HCT116 (cell line): ENCODE data around the gene IL17C. TPM values are rescaled to one million over a fixed set of nuclear protein-coding genes. Genes with fewer than 3 reads are reported as not detected.

Experiments
- ATAC-seq: fragments of 200-7000 bp; cut with Tn5 transposase; 2 replicates; pipeline ENCODE4 v1.9.1; 2020; ENCODE audit warnings: mild to moderate bottlenecking, moderate library complexity
- BruUV-seq: library from RNA; stranded (reverse); fragments of 400-500 nt; replicated peaks from 2 replicates; lab custom pipeline; 2021; lab: Mats Ljungman, UMichigan
- CTCF ChIA-PET: fragments of 300-600 bp; sonication (Branson Sonifier 250); formaldehyde crosslinking; loops from one replicate; lab custom pipeline; 2021; ENCODE audit warnings: antibody characterized with exemption; lab: Charles Lee
- POLR2A ChIA-PET: fragments of 300-600, 350-600 bp; sonication (Branson Sonifier 250); formaldehyde crosslinking; loops from one replicate; lab custom pipeline; 2021; ENCODE audit warnings: antibody characterized with exemption; lab: Charles Lee
- RAD21 ChIA-PET, 2 experiments: fragments of 300-600 bp; sonication (Branson Sonifier 250); formaldehyde crosslinking; loops; one replicate each; lab custom pipeline; 2023; ENCODE audit warnings: low total read pairs in 2 of 2; ENCODE audit not compliant: uncharacterized antibody in 2 of 2, unreplicated experiment in 2 of 2, low non-redundant PET in 1 of 2; lab: Charles Lee
- DNase-seq: peaks from one replicate; pipeline ENCODE4 v3.0.0-alpha.2; 2010; ENCODE audit warnings: low read depth, low spot score
- H2AFZ ChIP-seq: fragments of 200-600 bp; shearing (Covaris generic), sonication (generic); 2 replicates; pipeline ENCODE4 v1.6.1; 2017; ENCODE audit warnings: low read depth, mixed run types, mixed read lengths, antibody characterized with exemption, low read length; ENCODE audit not compliant: poor library complexity, severe bottlenecking
- H3K27ac ChIP-seq: 2 replicates; pipeline ENCODE4 v1.5.1; 2012; ENCODE audit warnings: low read depth, low read length
- H3K27me3 ChIP-seq: fragments of 200-600 bp; sonication (generic); 2 replicates; pipeline ENCODE4 v1.6.1; 2016; ENCODE audit warnings: mixed run types, low read length, mixed read lengths; ENCODE audit not compliant: insufficient read depth
- H3K36me3 ChIP-seq, 2 experiments: fragments of 200-500 bp in 1 of 2; fragments of 200-600 bp in 1 of 2; sonication (Bioruptor generic) in 1 of 2; sonication (generic) in 1 of 2; 2 replicates each; pipeline versions ENCODE4 v1.5.1 to v1.6.1; 2014 to 2016; ENCODE audit warnings: low read length in 2 of 2, inconsistent platforms in 1 of 2, mixed read lengths in 1 of 2, mixed run types in 1 of 2; ENCODE audit not compliant: insufficient read depth in 2 of 2, control insufficient read depth in 1 of 2
- H3K4me1 ChIP-seq, 2 experiments: fragments of 200-600 bp in 1 of 2; sonication (generic) in 1 of 2; 2 replicates each; pipeline versions ENCODE4 v1.5.1 to v1.6.1; 2012 to 2017; ENCODE audit warnings: low read length in 2 of 2, inconsistent platforms in 1 of 2, mild to moderate bottlenecking in 1 of 2, mixed read lengths in 1 of 2, mixed run types in 1 of 2, moderate library complexity in 1 of 2; ENCODE audit not compliant: insufficient read depth in 2 of 2, control insufficient read depth in 1 of 2
- H3K4me2 ChIP-seq: fragments of 200-600 bp; sonication (generic); 2 replicates; pipeline ENCODE4 v1.6.1; 2017; ENCODE audit warnings: mixed run types, low read length, mixed read lengths
- H3K4me3 ChIP-seq, 2 experiments: fragments of 200-600 bp in 1 of 2; sonication (generic) in 1 of 2; replicated peaks in 1 of 2; 2 replicates each; pipeline ENCODE4 v1.5.1; 2011 to 2016; ENCODE audit warnings: low read length in 2 of 2, control low read depth in 1 of 2, low read depth in 1 of 2, mild to moderate bottlenecking in 1 of 2, mixed read lengths in 1 of 2, mixed run types in 1 of 2
- H3K79me2 ChIP-seq: fragments of 200-600 bp; sonication (generic); 2 replicates; pipeline ENCODE4 v1.6.1; 2017; ENCODE audit warnings: mild to moderate bottlenecking, mixed run types, low read length, moderate library complexity, mixed read lengths; ENCODE audit not compliant: insufficient read depth
- H3K9ac ChIP-seq: fragments of 200-600 bp; sonication (generic); 2 replicates; pipeline ENCODE4 v1.6.1; 2016; ENCODE audit warnings: low read length, mixed read lengths
- H3K9me2 ChIP-seq: fragments of 200-600 bp; sonication (generic), shearing (Covaris generic); 2 replicates; pipeline ENCODE4 v1.6.1; 2017; ENCODE audit warnings: mixed run types, mild to moderate bottlenecking, moderate library complexity; ENCODE audit not compliant: insufficient read depth
- H3K9me3 ChIP-seq, 2 experiments: fragments of 200-500 bp in 1 of 2; fragments of 200-600 bp in 1 of 2; sonication (Bioruptor generic) in 1 of 2; sonication (generic) in 1 of 2; 2 replicates each; pipeline ENCODE4 v1.6.1; 2014 to 2017; ENCODE audit warnings: low read length in 2 of 2, mixed read lengths in 2 of 2, inconsistent platforms in 1 of 2, low read depth in 1 of 2, mild to moderate bottlenecking in 1 of 2, mixed run types in 1 of 2, moderate library complexity in 1 of 2; ENCODE audit not compliant: control insufficient read depth in 1 of 2, insufficient read depth in 1 of 2
- H4K20me1 ChIP-seq: fragments of 200-600 bp; sonication (generic), shearing (Covaris generic); 2 replicates; pipeline ENCODE4 v1.6.1; 2017; ENCODE audit warnings: mixed run types, mild to moderate bottlenecking, moderate library complexity; ENCODE audit not compliant: insufficient read depth
- EGR1 ChIP-seq: IDR thresholded peaks from 2 replicates; pipeline ENCODE4 v1.6.1; 2012; ENCODE audit warnings: low read depth
- ELF1 ChIP-seq: IDR thresholded peaks from 2 replicates; pipeline ENCODE4 v1.6.1; 2012; ENCODE audit warnings: low read depth, borderline replicate concordance
- FOSL1 ChIP-seq: IDR thresholded peaks from 2 replicates; pipeline ENCODE4 v1.6.1; 2012; ENCODE audit warnings: low read depth
- POLR2AphosphoS5 ChIP-seq: IDR thresholded peaks from 2 replicates; pipeline ENCODE4 v1.6.1; 2011; ENCODE audit warnings: mild to moderate bottlenecking, low read depth, low read length, moderate library complexity
- SIN3A ChIP-seq: IDR thresholded peaks from 2 replicates; pipeline ENCODE4 v1.6.1; 2012; ENCODE audit warnings: low read depth
- SP1 ChIP-seq: IDR thresholded peaks from 2 replicates; pipeline ENCODE4 v1.6.1; 2012; ENCODE audit warnings: low read depth
- TCF7L2 ChIP-seq: IDR thresholded peaks from 2 replicates; pipeline ENCODE4 v1.7.0; 2011; ENCODE audit warnings: borderline replicate concordance, inconsistent platforms; ENCODE audit not compliant: insufficient read depth, insufficient read length; ENCODE audit errors: extremely low read depth
- ZBTB33 ChIP-seq: IDR thresholded peaks from 2 replicates; pipeline ENCODE4 v1.6.1; 2011; ENCODE audit warnings: mild to moderate bottlenecking, low read length, moderate library complexity; ENCODE audit not compliant: insufficient replicate concordance; ENCODE audit errors: extremely low read depth
- ZNF274 ChIP-seq: fragments of 200-500 bp; sonication (Bioruptor generic); IDR thresholded peaks from 2 replicates; pipeline ENCODE4 v1.6.1; 2014; ENCODE audit warnings: mild to moderate bottlenecking, low read depth, low read length, inconsistent platforms
- intact Hi-C: fragments of 100-400 bp; cut with micrococcal nuclease; formaldehyde crosslinking; loops from 2 replicates; pipeline ENCODE4 v1.10.0; 2022
- total RNA-seq: library from RNA; stranded (reverse); gene quantifications from one replicate; pipeline ENCODE4 v1.2.1, GENCODE V29; 2021; ENCODE audit not compliant: unreplicated experiment
- TF ChIP-seq, protein P1 (sequence below): IDR thresholded peaks from 2 replicates; pipeline ENCODE4 v1.6.1; 2012

Gene IL17C
- total RNA-seq, 1 experiment from 2014 or later: not detected

DNA sequence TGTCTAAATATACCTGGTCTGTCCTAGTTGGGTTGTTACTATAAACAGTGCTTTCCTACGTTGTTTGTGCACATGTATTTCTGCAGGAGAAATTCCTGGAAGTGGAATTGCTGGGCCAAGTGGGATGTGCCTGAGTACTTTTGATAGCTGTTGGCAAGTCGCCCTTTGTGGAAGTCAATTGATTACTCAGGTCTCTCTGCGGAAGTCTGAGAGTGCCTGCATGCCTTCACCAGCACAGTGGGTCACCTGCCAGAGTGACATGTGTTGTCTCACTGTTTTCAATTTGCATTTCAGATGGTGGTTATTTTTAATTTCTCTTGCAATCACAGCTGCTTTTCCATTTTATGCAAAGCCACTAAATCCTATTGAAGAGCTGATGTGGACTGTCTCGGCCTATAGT lies 26.8 kb downstream of the IL17C start:
- intact Hi-C loops: no loop called here
- Histone ChIP-seq H3K4me3 (no peak overlapping the region), H3K27ac (no peak overlapping the region), H3K36me3 (no peaks in the 10 kb centered on the region), H4K20me1 (no peaks in the 10 kb centered on the region), H3K9me2 (no peaks in the 10 kb centered on the region), H3K4me2 (no peak overlapping the region), H3K79me2 (peaks cover 27% of the 10 kb centered on the region), H3K27me3 (no peaks in the 10 kb centered on the region), H3K4me1 (peaks cover 4 to 21% of the 10 kb centered on the region in 2 experiments; a peak in 3 of 4 replicates), H3K9ac (no peak overlapping the region), H3K9me3 (no peaks in the 10 kb centered on the region), H2AFZ (no peak overlapping the region)
- no peak for DNase-seq
- TF ChIP-seq, protein P1, sequence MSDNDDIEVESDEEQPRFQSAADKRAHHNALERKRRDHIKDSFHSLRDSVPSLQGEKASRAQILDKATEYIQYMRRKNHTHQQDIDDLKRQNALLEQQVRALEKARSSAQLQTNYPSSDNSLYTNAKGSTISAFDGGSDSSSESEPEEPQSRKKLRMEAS: no peak
- TF ChIP-seq ELF1 (no peak), POLR2AphosphoS5 (no peak), FOSL1 (no peak), ZNF274 (no peak), EGR1 (no peak), TCF7L2 (no peak), SP1 (no peak), SIN3A (no peak)
- ChIA-PET RAD21 (no interaction called here), CTCF (no interaction called here), POLR2A (no interaction called here)
- ATAC-seq: no peak
- no TSS peak for BruUV-seq

DNA sequence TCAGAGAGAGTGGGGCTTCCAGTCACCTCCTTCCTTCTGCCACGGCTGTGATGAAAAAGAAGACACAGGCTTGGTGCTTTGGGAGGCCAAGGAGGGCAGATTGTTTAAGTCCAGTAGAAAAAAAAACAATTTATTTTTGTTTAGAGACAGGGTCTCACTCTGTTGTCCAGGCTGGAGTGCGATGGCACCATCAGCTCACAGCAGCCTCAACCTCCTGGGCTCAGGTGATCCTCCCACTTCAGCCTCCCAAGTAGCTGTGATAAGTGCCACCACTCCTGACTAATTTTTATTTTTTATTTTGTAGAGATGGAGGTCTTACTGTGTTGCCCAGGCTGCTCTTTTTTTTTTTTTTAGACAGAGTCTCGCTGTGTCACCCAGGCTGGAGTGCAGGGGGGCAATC lies 27.2 kb downstream of the IL17C start:
- ChIA-PET CTCF (no interaction called here), POLR2A (no interaction called here), RAD21 (no interaction called here)
- peaks cover 4 to 21% of the 10 kb centered on the region in 2 experiments; a peak in 3 of 4 replicates for H3K4me1 ChIP-seq
- H3K9me2 ChIP-seq: no peaks in the 10 kb centered on the region
- no peak overlapping the region for H3K4me2 ChIP-seq
- no peaks in the 10 kb centered on the region for H3K27me3 ChIP-seq
- H3K36me3 ChIP-seq: no peaks in the 10 kb centered on the region
- H4K20me1 ChIP-seq: no peaks in the 10 kb centered on the region
- H3K4me3 ChIP-seq: no peak overlapping the region
- H3K9me3 ChIP-seq: no peaks in the 10 kb centered on the region
- TF ChIP-seq, protein P1: no peak
- TF ChIP-seq ELF1 (no peak), ZBTB33 (no peak), SP1 (no peak)
- DNase-seq (no peak), ATAC-seq (no peak)
- H3K9ac ChIP-seq: no peak overlapping the region
- H2AFZ ChIP-seq: no peak overlapping the region
- H3K79me2 ChIP-seq: peaks cover 25% of the 10 kb centered on the region
- no peak overlapping the region for H3K27ac ChIP-seq
- intact Hi-C loops: no loop called here
- no TSS peak for BruUV-seq
